NCI-H1694 treated with DMSO at 0.1 percent for 48 hours (cell line): ENCODE data around the gene LY6G5C.
A peak's percentile ranks its signal among the peaks of the same experiment; 100 is the strongest.

Source experiments
- DNase-seq: peaks from one replicate; lab custom pipeline; 2025; lab: John Stamatoyannopoulos, UW

The LY6G5C gene

GRCh38 chr6:31691078-31691463 lies 10.2 kb upstream of the LY6G5C start:
- no peak for DNase-seq

GRCh38 chr6:31690231-31691077 lies 9.6 kb upstream of the LY6G5C start:
- no peak for DNase-seq

- no peak for DNase-seq
Observed at GRCh38 chr6:31689249-31690110, 8.6 kb upstream of the LY6G5C start.

- DNase-seq, result no peak
Observed at GRCh38 chr6:31687860-31688693, 7.2 kb upstream of the LY6G5C start.

- DNase-seq, result no peak
Observed at GRCh38 chr6:31687321-31687720, 6.5 kb upstream of the LY6G5C start.

- DNase-seq, result no peak
Observed at GRCh38 chr6:31686483-31686882, 5.6 kb upstream of the LY6G5C start.

GRCh38 chr6:31683591-31683990 lies 2.7 kb upstream of the LY6G5C start:
- DNase-seq, result no peak

- DNase-seq, result no peak
Observed at GRCh38 chr6:31681135-31681671, 336 bp upstream of the LY6G5C start.

- no peak for DNase-seq
Observed at GRCh38 chr6:31677955-31678354, 2.9 kb downstream of the LY6G5C start.

- DNase-seq, result no peak
Observed at GRCh38 chr6:31676904-31677303, 4.0 kb downstream of the LY6G5C start.

- no peak for DNase-seq
Observed at GRCh38 chr6:31676322-31676903, 4.5 kb downstream of the LY6G5C start.

- no peak for DNase-seq
Observed at GRCh38 chr6:31669676-31670075, 11.2 kb downstream of the LY6G5C start, which contains the start of gene LY6G5B. Gene LY6G5B, plus strand, starts transcription at chr6:31669976. Its CDS starts 975 bp downstream, at chr6:31670951.

- no peak for DNase-seq
Observed at GRCh38 chr6:31666337-31666965, 14.4 kb downstream of the LY6G5C start.

GRCh38 chr6:31665501-31666336 lies 15.1 kb downstream of the LY6G5C start, which contains the start of gene CSNK2B:
Gene CSNK2B, plus strand, starts transcription at chr6:31666080. Its CDS starts 752 bp downstream, at chr6:31666832.
- DNase-seq, result peak; percentile 96

- peak; percentile 92 for DNase-seq
Observed at GRCh38 chr6:31664790-31665500, 15.9 kb downstream of the LY6G5C start, which contains the start of gene GPANK1. Gene GPANK1, minus strand, starts transcription at chr6:31664997. Its CDS starts 519 bp downstream, at chr6:31664478.

- no peak for DNase-seq
Observed at GRCh38 chr6:31663961-31664789, 16.7 kb downstream of the LY6G5C start.

- DNase-seq, result no peak
Observed at GRCh38 chr6:31663126-31663960, 17.5 kb downstream of the LY6G5C start.
